ENCODE results near the gene DUSP14. TPM values are rescaled to one million over a fixed set of nuclear protein-coding genes. Genes with fewer than 3 reads are reported as not detected.

The DUSP14 gene, protein sequence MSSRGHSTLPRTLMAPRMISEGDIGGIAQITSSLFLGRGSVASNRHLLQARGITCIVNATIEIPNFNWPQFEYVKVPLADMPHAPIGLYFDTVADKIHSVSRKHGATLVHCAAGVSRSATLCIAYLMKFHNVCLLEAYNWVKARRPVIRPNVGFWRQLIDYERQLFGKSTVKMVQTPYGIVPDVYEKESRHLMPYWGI
- total RNA-seq = 10 to 100 TPM; 17.6 to 44.0 TPM

DNA sequence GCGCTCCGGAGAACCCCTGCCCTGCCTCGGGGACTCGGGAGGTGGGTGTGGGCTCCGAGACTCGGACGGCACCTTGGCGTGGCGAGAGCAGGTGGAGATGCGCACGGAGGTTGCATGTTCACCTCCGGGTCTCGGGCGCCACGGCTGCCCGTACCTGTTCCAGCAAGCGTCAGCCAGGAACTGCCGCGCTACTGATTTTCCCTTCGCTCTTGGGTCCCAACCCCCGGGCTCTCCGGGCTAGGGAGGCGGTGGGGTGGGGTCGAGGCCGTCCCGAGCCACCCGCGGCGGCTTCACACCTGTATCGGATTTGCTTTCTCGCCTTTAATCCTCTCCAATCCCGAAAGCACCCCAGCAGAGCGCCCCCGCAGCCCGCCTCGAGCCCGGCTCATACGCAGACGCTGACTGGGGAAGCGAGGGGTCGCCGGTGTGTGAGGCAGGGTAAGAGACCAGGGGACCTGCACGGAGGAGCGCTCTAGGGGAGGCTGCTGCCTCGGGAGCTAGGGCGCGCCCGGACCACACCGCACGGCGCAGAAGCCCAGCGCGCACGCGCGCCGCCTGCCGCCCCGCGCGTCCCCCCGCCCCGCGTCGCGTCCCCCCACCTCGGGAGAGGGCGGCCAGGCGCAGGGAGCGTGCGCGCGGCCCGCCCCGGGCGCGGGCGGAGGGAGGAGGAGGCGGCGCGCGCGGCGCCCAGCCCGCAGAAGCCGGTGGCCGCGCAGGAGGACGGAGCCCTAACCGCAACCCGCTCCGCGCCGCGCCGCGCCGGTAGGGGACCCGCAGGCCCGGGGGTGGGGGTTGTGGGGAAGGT is at the start of gene DUSP14:
Gene DUSP14 (plus strand): TSS at position 695 of the 805 bp plus-strand sequence. CDS start 22,382 bp downstream, outside the sequence.

Other genes starting within 250 kb of the DUSP14 start
- gene C17orf78, start 113.9 kb upstream of the DUSP14 start, total RNA-seq = not detected
- 10 to 100 TPM; 37.5 to 73.3 TPM for gene ACACA, start 83.1 kb upstream of the DUSP14 start, total RNA-seq
- gene TADA2A, start 83.0 kb upstream of the DUSP14 start, total RNA-seq = 10 to 100 TPM; 11.0 to 12.7 TPM
- 10 to 100 TPM; 18.3 to 29.3 TPM for gene SYNRG, start 119.5 kb downstream of the DUSP14 start, total RNA-seq
- gene DDX52, start 153.6 kb downstream of the DUSP14 start, total RNA-seq = 10 to 100 TPM; 25.5 to 41.3 TPM